ENCODE data around the gene EML4.
"Not testable (repeated sequence)": the region's sequence is repeated elsewhere in the genome, so short reads cannot be mapped to it uniquely, and the experiment has no call there.

Gene EML4

DNA sequence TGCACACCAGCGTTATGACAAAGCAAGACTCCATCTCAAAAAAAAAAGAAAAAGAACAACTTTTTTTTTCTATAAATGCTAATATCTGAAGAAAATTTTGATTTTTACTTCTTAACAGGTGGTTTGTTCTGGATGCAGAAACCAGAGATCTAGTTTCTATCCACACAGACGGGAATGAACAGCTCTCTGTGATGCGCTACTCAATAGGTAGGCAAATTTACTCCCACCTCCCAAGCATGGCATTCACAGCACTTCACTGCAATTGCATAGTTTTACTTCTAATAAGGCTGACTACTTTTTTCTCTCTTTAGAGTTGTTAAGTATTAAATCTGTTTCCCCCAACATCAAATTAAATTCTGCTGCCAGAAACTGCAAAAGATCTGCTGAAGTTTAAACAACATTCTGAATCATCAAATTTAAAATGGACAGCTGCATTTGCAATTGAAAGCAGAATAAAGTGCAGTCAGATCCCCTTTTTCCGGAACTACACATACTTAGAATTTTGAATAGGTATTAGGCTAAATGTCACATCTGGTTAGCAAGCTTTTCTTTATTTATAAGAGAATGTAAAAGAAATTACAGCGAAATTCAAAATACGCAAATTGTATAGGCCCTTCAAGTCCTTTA, 146.8 kb downstream of the EML4 start:
- DNase-seq: no peak

DNA sequence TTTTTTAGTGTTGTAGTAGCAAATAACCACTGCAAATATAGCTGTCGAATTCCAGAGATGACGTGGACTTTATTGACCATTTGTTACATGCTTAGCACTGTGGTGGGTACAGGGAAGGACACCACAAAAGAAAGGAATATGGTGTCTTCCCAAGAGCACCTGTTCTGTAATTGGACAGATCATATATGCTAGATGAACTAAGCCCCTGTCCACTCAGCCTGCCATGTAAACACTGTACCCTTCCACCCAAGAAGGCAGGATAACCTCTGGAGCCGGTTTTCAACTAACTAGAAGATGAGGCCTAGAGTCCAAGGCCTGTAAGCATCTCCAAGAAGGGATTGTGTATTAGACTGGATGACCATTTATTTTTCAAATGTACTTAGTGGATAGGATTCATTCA, 147.8 kb downstream of the EML4 start:
- no peak for DNase-seq

DNA sequence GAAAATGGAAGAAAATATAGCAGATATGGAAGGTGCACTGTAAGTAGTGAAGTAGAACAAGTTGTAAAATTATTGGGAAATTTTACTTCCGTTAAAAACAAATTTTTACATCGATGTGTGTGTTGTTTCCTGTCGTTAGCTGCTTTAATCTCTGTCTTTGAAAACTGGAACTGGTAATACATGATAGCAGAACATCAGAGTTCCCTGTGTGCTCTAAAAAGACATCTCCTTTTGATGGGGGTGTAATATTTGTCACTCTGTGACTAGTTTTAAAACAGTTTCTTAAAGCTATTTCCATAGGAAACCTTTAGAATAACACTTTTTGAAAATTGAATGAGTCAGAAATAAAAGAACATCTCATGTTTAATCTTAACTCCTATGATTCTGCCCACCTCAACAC, 148.3 kb downstream of the EML4 start:
- no peak for DNase-seq

- no peak for DNase-seq
Measured at GRCh38 chr2:42317945-42318344, 148.8 kb downstream of the EML4 start.

DNA sequence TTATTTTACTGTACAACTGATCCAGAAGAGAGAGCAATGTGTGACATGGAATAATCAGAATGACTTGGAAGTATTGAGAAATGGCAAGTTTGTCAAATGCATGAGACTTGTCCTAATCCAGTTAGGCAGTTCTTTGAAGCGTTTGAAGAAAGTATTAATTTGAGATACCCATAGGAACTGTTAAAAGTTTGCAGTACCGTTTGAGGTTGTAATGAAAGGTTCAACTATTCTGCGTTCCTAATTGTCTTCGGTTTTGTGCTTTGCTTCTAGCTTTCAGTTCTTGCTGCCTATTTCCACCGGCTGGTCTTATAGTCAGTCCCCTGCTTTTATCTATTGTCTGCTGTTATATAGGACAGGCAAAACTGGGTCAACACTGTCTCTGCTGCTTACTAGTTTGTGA, 150.1 kb downstream of the EML4 start:
- no peak for DNase-seq

GRCh38 chr2:42321452-42322064, 152.4 kb downstream of the EML4 start:
- DNase-seq: no peak

DNA sequence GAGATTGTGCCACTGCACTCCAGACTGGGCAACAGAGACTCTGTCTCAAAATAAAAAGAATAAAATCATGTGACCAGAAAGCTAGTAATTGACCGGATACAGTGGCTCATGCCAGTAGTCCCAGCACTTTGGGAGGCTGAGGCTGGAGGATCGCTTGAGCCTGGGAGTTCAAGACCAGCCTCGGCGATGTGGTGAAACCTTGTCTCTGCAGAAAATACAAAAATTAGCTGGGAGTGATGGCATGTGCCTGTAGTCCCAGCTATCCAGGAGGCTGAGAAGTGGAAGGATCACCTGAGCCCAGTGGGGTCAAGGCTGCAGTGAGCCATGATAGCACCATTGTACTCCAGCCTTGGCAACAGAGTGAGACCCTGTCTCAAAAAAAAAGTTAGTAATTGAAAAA, 155.1 kb downstream of the EML4 start:
- DNase-seq: no peak

DNA sequence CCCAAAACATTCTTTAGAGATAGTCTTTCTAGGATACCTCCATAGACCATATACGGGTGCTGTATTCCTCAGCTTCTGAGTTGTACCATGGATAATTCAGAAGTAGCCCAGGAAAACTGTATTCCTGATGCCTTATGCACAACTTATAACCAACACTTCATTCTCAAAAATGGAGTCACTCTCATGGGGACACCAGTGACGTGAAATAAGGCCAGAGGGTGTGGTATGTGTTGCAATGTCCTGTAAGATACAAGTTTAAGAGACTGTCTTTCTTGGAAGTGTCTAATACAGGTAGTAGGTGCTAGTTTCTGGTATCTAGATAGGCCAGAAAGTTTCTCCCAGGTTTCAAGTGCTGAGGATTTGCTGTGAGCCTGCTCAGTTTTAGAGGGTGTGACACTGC, 155.8 kb downstream of the EML4 start:
- no peak for DNase-seq

DNA sequence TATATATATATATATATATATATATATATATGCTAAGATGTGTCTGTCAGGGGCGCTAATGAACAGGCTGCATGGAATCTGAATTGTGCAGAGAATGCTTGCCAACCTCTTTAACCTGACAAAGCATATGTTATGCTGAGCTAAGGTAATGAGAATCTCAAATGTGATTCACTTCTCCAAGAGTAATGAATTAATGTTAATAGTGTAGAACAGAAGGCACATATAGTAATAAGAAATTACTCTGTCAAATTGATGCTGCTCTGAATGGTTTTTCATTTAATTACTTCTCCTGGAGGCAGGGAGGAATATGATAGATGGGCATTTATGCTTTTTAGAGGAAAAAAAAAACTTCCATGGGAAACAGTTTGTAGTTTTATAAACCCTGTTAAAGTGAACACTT, 156.5 kb downstream of the EML4 start:
- no peak for DNase-seq

DNA sequence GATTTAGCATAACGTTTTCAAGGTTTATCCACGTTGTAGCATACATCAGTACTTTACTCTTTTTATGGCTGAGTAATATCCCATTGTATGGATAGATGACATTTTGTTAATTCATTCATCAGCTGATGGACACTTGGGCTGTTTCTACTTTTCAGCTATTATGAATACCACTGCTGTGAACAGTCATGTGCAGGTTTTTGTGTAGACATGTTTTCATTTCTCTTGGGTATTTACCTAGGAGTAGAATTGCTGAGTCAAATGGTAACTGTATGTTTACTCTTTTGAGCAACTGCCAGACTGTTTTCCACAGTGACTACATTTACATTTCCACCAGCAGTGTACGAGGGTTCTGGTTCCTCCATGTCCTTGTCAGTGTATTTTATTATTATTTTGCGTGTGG, 158.0 kb downstream of the EML4 start:
- no peak for DNase-seq

DNA sequence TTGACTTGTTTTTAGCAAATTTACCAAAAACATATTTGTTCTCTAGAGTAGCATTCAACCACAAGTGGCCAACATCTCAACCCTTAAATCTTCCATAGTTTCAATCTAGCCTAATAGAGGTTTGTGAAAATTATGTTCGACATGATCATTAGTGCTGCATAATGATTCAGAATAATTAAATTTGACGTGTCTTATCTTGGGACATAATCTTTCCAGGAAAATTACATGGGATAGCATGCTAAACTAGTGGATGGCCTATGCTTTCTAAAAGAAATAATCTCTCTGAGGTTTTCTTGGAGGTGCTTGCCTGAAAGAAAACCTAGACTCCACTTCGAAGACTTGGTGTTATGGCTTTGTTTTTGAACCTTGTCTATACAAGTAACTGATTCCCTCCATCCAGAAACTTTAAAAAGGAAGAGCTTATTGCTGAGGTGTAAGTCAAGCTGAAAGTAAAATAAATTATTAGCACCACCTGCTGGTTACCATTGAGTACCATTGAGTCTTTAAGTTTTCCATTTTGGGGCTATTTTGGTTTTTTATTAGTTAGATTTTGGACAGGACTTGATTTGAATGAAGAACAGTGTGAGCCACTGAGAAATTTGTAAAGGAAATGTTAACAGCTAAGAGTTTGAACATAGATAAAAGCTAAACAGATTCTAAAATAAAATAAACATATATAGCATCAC, 159.1 kb downstream of the EML4 start:
- no peak for DNase-seq

- DNase-seq: no peak
Measured at GRCh38 chr2:42328923-42329322, 159.8 kb downstream of the EML4 start.

GRCh38 chr2:42329736-42330135, 160.6 kb downstream of the EML4 start:
- no peak for DNase-seq

GRCh38 chr2:42331569-42332284, 162.6 kb downstream of the EML4 start:
- DNase-seq: no peak

DNA sequence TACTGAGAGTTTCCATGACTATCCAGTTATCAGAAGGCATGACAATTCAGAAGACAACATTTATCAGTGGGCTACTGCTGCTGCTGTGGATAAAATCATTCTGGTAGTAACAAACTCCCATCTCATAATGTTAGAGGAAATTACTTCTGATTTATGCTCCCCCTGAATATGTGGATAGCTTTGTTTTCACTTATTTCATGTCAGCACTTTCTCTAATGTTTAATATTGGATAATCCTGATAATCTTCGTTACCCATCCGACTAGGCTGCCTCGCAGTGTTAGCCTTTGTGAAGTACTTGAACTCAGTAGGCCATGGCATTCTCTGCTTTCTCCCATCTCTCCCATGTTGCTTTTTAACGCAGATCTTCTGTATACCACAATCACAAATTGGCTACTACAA, 163.4 kb downstream of the EML4 start:
- DNase-seq: no peak

DNA sequence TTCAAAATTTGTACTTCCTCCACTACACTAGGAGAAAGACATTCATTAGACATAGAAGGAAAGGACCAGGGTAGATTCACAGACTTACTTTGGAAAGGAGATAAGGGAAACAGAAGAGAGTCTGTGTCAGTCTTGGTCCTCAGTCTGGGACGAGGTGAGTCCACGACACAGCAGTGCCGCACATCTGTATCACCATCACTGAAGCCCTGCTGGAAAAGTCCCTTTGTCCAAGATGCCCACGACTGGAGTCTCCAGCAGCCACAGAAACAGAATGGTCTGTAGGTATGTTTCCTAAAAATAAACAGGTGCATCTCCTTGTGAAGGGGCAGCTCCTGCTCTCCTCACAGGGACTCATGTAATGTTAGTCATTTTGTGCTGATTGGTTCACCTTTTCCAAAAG, 164.4 kb downstream of the EML4 start:
- DNase-seq: no peak

DNA sequence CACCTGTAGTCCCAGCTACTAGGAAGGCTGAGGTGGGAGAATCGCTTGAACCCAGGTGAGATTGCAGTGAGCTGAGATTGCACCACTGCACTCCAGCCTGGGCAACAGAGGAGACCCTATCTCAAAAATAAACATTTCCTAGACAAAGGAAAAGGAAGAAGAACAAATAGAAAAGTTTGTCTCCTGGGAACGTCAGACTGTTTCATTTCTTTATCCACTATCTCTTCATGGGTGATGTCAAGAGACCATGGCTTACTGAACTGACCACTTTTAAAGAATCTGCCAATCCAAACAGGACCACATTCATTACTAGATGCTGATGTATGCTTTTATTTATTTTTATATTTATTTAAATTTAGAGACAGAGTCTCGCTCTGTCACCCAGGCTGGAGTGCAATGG, 165.1 kb downstream of the EML4 start:
- DNase-seq: no peak

DNA sequence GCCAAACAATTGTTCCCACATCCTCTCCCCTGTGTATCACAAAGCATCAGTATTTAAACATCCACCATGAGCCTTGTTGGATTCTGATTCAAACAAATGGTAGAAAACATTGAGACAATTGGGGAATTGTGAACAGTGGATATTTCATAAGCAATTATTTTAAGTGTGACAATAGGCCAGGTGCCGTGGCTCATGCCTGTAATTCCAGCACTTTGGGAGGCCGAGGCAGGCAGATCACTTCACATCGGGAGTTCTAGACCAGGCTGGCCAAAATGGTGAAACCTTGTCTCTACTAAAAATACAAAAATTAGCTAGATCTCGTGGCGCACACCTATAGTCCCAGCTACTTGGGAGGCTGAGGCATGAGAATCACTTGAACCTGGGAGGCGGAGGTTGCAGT, 165.7 kb downstream of the EML4 start:
- not testable (repeated sequence) for DNase-seq

DNA sequence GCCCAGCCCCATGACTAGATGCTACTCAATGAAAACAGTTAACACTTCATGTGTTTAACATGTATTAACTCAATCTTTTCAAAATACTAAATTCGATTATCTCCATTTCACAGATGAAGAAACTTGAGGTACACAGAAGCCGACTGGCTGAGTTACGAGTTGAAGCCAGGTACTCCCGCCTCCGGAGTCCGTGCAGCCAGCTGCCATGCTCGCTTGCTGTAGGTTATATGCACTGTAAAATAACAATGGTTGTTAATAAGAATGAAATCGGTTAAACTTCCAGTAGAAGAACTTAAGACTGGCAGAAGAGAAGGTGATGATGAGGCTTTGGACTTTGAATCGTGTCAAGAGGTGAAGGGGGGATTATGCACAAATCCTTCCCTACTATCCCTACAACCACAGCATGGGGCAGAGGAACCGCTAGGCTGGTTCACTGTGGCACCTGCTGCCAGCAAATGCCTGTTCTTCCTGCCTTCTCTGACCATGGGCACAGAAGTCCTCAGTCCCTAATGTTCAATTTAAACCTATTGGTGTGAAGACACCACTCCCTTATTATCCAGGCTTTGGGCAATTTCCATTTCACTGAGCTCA, 166.5 kb downstream of the EML4 start:
- no peak for DNase-seq

GRCh38 chr2:42336361-42336965, 167.3 kb downstream of the EML4 start:
- no peak for DNase-seq

- no peak for DNase-seq
Measured at GRCh38 chr2:42337356-42337820, 168.2 kb downstream of the EML4 start.

- DNase-seq: no peak
Measured at GRCh38 chr2:42337846-42338566, 168.9 kb downstream of the EML4 start.
